Measurements from ENCODE around the gene CDT1. TPM values are rescaled to one million over a fixed set of nuclear protein-coding genes. Genes with fewer than 3 reads are reported as not detected.

CDT1 gene
- total RNA-seq, 1 donor from 2014 or later: 16.2 TPM

DNA sequence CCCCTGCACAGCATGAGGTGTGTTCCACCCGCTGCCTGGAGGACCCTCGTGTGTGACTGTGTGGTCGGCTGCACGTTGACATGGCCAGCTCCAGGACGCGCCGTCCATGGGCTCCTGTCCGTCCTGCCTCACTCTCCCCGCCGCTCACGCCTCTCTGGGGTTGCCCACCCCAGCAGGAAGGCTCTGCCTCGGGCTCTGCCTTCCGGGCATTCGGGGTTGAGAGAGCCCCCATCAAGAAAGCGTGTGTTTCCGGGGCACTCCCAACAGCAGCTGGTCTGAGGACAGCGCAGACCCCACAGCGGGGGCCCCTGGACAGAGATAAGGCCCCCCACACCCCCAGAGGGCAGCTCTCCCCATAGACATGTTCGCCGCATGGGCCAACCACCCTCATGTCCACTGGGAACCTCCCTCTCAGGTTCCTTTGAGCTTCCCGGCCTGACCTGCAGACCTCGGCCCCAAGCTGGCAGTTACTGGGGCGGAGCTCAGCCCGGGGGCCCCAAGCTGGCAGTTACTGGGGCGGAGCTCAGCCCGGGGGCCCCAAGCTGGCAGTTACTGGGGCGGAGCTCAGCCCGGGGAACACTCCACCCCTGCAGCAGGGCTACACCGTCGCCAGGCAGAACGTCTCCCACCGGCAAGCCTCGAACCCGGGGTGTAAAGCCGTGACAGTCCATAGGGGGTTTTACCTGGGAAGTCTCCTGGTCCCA lies 10.2 kb upstream of the CDT1 start:
- Mint-ChIP-seq H3K4me3 (ENCODE audit: unreplicated experiment) (no peak overlapping the region), H3K27me3 (ENCODE audit: unreplicated experiment) (peaks cover 2% of the 10 kb centered on the region), H3K4me1 (ENCODE audit: unreplicated experiment) (peaks cover 6% of the 10 kb centered on the region), H3K36me3 (ENCODE audit: low read depth, unreplicated experiment) (no peaks in the 10 kb centered on the region), H3K9me3 (ENCODE audit: unreplicated experiment) (no peaks in the 10 kb centered on the region), H3K27ac (ENCODE audit: unreplicated experiment) (no peak overlapping the region)
- no peak for TF ChIP-seq CTCF (IDR thresholded peaks at IDR 0.05; ENCODE audit: unreplicated experiment)
- DNase-seq (ENCODE audit: low spot score): no peak

DNA sequence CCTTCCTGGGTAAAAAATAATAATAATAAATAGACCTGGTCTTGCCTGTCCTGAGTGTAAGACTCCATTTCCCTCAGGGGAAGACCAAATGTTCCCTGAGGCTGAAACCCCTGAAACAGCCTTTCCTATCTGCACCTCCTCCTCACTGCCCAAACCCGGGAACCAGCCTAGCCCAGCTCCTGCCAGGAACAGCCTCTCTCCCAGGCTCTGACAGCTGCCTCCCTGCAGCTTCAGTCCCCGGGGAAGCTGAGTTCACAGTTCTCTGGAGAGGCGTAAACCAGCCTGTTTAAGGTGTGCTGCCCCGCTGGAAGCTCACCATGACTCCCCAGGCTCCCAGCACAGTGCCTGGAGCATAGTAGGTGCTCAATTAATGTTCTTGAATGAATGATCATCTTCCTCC lies 7.3 kb upstream of the CDT1 start:
- H3K4me1 Mint-ChIP-seq (ENCODE audit: unreplicated experiment): no peaks in the 10 kb centered on the region
- no peaks in the 10 kb centered on the region for H3K9me3 Mint-ChIP-seq (ENCODE audit: unreplicated experiment)
- H3K36me3 Mint-ChIP-seq (ENCODE audit: low read depth, unreplicated experiment): no peaks in the 10 kb centered on the region
- no peak for DNase-seq (ENCODE audit: low spot score)
- H3K27me3 Mint-ChIP-seq (ENCODE audit: unreplicated experiment): no peaks in the 10 kb centered on the region
- TF ChIP-seq CTCF (IDR thresholded peaks at IDR 0.05; ENCODE audit: unreplicated experiment): no peak
- H3K4me3 Mint-ChIP-seq (ENCODE audit: unreplicated experiment): no peak overlapping the region
- no peak overlapping the region for H3K27ac Mint-ChIP-seq (ENCODE audit: unreplicated experiment)

- TF ChIP-seq CTCF (IDR thresholded peaks at IDR 0.05; ENCODE audit: unreplicated experiment): no peak
- Mint-ChIP-seq H3K36me3 (ENCODE audit: low read depth, unreplicated experiment) (no peaks in the 10 kb centered on the region), H3K4me1 (ENCODE audit: unreplicated experiment) (no peaks in the 10 kb centered on the region), H3K27me3 (ENCODE audit: unreplicated experiment) (no peaks in the 10 kb centered on the region), H3K9me3 (ENCODE audit: unreplicated experiment) (no peaks in the 10 kb centered on the region), H3K4me3 (ENCODE audit: unreplicated experiment) (no peak overlapping the region), H3K27ac (ENCODE audit: unreplicated experiment) (no peak overlapping the region)
- no peak for DNase-seq (ENCODE audit: low spot score)
Observed at GRCh38 chr16:88798073-88798472, 5.5 kb upstream of the CDT1 start.

DNA sequence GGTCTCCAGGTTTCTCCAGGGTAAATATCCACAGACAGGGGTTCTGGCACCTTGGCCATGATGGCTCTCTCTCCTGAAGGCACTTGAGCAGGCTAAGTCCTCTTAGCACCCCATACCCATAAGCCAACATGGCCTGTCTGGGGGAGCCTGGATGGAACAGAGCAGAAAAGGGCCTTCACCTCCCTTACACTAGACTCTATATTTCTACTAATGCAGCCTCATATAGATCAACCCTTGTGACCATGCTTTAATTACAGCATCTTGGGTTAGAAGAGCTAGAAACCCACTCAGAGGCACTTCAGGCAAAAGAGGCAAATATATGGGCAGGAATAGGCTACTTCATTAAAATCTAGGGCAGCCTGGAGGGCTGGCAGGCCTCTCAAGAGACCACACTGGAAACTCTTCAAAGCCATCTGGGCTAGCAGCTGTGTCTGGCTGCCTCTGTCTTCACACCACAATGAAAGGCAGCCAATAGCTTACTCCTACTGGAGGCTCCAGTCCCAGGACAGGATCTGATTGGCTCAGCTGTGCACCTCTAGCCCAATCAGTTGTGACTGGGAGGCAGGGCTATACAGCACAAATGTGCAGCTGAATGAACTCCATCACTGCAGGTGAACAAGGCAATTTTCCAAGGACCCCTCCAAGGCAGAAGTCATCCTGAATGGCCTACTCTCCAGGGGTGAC lies 4.7 kb upstream of the CDT1 start:
- Mint-ChIP-seq H3K27me3 (ENCODE audit: unreplicated experiment) (no peaks in the 10 kb centered on the region), H3K27ac (ENCODE audit: unreplicated experiment) (no peak overlapping the region), H3K4me3 (ENCODE audit: unreplicated experiment) (no peak overlapping the region), H3K9me3 (ENCODE audit: unreplicated experiment) (no peaks in the 10 kb centered on the region), H3K36me3 (ENCODE audit: low read depth, unreplicated experiment) (no peaks in the 10 kb centered on the region), H3K4me1 (ENCODE audit: unreplicated experiment) (no peaks in the 10 kb centered on the region)
- DNase-seq (ENCODE audit: low spot score): no peak
- no peak for TF ChIP-seq CTCF (IDR thresholded peaks at IDR 0.05; ENCODE audit: unreplicated experiment)

Measured in endothelial cell (in vitro differentiated cells).